Esophagus squamous epithelium (tissue), 4 donors: ENCODE results near the gene CDIPT.

ENCODE experiments used
- POLR2A ChIP-seq, 4 donors: fragments of 450-650 bp; IDR thresholded peaks; one replicate each; pipeline ENCODE4 v1.6.1; 2017; ENCODE audit warnings: antibody characterized with exemption in 4 of 4, mild to moderate bottlenecking in 4 of 4, moderate library complexity in 3 of 4
- TF ChIP-seq, protein P1 (sequence below), 6 experiments: fragments of 450-650 bp in 4 of 6; fragments of 200-600 bp in 2 of 6; sonication (generic) in 2 of 6; IDR thresholded peaks; one replicate each; pipeline ENCODE4 v1.5.1; 2016 to 2019; ENCODE audit warnings: antibody characterized with exemption in 6 of 6, mild to moderate bottlenecking in 4 of 6, moderate library complexity in 4 of 6

DNA sequence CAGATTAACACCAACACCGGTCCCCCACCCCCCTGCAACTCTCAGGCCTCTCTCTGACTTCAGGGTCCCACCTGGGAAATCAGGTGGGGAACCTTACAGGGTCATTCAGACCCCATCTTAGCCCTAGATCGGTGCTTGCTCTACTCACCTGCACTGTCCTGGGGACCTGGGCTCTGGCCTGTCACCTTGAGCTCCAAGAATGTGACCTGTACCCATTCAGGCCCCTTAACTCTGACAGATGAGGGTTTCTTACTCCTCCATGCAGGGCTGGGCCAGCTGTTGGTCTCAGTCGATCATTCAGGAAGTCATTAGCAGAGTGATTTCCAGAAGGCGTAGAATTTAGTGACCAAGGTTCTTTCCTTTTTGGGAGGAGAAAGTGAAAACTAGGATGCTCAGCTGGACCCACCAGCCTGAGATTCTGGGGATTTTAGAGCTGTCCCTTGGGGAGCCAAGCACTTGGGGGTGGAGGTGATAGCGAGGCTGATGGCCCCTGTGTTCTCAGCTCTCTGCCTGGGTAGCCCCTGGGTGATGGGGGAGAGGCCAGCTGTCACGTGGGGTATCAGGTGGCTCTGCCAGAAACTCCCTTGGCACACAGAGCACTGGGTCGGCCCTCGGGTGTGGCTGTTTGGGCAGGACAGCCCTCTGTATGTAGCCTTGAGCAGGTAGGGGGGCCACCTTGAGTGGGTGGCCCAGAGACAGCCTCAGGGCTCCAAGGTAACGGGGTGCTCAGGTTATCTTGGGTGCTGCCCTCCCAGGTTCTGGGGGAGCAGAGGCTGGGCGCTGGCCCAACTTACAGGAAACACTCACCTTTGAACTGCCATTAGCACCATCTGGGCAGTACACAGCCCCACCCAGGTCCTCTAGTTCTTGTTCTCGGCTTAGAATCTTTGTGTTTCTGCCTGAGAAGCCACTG is 42.0 kb downstream of the CDIPT start:
- TF ChIP-seq, protein P1, sequence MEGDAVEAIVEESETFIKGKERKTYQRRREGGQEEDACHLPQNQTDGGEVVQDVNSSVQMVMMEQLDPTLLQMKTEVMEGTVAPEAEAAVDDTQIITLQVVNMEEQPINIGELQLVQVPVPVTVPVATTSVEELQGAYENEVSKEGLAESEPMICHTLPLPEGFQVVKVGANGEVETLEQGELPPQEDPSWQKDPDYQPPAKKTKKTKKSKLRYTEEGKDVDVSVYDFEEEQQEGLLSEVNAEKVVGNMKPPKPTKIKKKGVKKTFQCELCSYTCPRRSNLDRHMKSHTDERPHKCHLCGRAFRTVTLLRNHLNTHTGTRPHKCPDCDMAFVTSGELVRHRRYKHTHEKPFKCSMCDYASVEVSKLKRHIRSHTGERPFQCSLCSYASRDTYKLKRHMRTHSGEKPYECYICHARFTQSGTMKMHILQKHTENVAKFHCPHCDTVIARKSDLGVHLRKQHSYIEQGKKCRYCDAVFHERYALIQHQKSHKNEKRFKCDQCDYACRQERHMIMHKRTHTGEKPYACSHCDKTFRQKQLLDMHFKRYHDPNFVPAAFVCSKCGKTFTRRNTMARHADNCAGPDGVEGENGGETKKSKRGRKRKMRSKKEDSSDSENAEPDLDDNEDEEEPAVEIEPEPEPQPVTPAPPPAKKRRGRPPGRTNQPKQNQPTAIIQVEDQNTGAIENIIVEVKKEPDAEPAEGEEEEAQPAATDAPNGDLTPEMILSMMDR (IDR thresholded peaks at IDR 0.05), result no peak
- TF ChIP-seq POLR2A (IDR thresholded peaks at IDR 0.05), result peak in 1 of 4 donors; percentile 29
